AG10803 (cell line): ENCODE results near the gene FGD5.

ENCODE experiments used
- DNase-seq: peaks from one replicate; pipeline ENCODE4 v3.0.0; 2010; ENCODE audit warnings: low read depth
- H3K4me3 ChIP-seq: 2 replicates; pipeline ENCODE4 v1.5.1; 2011; ENCODE audit warnings: mild to moderate bottlenecking, low read length, control low read depth
- CTCF ChIP-seq: conservative IDR thresholded peaks from 2 replicates; pipeline ENCODE4 v1.5.1; 2011; ENCODE audit warnings: mild to moderate bottlenecking, low read length, control low read depth, inconsistent platforms

The FGD5 gene

DNA sequence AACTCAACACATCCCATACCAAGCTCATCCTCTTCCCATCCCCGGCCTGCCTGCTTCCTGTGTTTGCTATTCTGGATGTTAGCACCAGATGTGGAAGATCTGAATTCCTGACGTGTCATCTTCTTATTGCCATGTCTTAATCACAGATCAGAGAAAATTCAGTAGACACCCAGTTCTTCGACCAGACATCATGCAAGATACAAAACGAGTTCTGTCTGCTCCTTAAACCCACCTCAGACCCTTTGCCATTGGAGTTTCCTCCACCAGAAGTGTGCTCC lies 52.0 kb downstream of the FGD5 start:
- no peak for DNase-seq
- no peak overlapping the region for H3K4me3 ChIP-seq
- no peak for TF ChIP-seq CTCF

DNA sequence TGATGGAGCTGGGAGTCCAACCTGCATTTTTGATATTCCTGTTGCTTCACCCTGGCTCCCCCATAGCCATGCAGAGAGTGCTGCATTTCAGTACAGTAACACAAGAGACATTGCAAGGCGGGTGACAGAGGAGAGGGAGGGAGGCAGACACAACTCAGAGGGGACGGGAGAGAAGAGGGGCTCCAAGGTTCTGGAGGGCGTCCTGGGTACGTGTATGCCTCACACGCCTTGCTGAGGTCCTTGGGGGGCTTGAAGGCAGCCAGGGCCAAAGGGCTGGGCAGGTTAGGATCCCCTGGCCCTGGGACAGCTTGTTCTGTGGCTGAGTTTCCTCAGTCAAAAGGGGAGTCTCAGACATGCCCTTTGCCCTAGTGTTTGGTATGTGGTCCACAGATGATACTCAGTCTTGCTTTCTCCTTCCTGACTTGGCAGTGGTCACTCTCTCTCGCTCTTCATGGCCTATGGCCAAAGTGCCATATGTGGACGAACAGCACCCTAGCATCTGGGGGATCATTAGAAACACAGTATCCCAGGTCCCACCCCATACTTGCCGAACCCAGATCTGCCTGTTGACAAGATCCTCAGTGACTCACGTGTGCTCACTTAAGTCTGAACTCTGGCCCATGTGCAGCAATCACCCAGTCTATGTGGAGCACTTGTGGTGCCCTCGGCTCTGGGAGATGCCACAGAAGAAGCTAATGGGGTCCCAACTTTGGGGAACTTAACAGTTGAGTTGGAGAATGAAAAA lies 52.9 kb downstream of the FGD5 start:
- no peak overlapping the region for H3K4me3 ChIP-seq
- DNase-seq, result peak; percentile 7
- TF ChIP-seq CTCF, result no peak

GRCh38 chr3:14872706-14873105 lies 53.9 kb downstream of the FGD5 start:
- TF ChIP-seq CTCF, result no peak
- DNase-seq, result no peak
- H3K4me3 ChIP-seq, result no peak overlapping the region

DNA sequence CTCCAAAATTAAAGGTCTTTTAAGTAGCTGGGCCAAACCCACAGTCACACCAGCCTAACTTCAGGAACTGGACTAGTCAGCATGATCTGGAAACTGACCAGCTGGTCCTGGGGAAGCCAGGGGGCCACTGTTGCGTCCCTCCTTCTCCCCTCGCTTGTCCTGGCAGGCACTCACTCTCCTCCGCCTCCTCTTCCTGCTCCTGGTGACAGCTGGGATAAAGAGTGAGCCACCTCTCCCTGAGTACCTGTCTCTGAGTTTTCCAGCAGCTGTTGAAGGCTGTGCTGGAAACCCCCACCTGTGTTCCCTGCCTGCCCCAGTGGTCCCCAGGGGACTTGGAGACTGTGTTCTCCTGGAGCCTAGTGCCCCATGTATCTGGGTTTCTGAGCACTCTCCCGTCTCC lies 56.0 kb downstream of the FGD5 start:
- no peak overlapping the region for H3K4me3 ChIP-seq
- TF ChIP-seq CTCF, result no peak
- DNase-seq, result no peak

DNA sequence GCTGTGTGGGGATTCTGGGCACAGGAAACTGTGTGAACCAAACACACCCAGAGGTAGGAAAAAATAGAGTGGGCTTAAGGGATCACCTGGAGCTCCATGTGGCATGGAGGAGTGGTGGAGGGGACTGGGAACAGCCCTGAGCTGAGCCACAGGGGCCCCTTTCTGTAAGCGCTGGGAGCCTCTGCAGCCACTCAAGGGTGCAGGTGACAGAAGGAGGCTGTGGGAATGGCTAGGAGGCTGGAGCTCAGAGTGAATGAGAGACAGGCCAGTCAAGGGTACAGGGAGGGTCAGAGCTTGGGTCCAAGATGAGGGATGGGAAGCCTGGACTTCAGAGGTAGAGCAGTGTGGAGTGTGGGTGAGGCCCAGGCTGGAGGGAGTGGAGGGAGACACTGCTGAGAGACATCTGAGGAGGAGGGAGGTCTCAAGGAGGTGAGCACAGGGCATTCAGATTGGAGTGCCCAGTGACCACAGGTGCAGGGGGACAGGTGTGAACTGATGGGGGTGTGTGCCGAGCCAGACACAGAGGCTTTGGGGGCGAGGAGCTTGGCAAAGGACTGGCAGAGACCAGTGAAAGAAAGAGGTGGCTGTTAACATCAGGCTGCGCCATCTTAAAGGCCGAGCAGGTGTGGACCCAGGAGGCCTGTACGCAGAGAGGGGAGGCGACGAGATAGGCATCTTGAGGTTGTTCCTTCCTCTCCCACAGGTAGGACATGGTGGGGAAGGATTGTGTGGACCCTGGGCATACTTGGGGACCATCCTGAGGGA lies 56.8 kb downstream of the FGD5 start:
- H3K4me3 ChIP-seq, result no peak overlapping the region
- no peak for DNase-seq
- no peak for TF ChIP-seq CTCF

DNA sequence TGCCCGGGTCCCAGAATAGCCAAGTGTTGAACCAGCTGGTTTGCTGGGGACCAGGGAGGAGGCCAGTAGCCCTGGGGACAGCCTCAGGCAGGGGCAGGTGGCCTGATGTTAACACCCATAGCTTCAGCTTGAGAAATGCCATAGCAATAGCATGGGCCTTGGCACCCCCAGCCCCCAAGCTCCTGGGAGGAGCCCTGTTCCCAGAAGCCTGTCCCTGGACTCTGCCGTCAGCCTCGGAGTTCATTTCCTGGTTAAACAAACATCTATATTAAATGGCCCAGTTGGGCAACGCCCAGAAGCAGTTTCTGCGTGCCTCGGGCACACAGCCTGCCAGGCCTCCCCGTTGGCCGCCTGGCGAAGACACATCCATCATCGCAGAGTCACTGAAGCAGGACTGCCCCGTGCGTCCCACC lies 58.2 kb downstream of the FGD5 start:
- DNase-seq, result peak; percentile 42
- TF ChIP-seq CTCF, result no peak
- no peak overlapping the region for H3K4me3 ChIP-seq

DNA sequence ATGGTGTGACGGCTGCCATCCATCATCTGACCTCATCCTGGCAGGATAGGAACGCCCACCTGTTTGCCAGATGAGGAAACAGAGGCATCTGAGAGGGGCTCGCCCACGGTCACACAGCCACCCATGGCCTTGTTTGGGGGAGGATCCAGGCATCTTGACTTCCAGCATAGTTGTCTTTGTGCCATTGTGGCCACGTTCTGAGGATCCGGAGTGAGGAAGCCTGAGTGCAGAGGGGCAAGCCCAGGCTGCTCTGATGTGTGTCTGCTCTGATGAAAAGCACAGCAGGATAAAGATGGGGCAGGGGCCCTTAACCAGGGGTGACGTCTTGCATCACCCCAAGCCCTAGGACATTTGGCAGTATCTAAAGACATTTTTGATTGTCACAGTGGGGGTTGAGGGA lies 58.7 kb downstream of the FGD5 start:
- no peak for TF ChIP-seq CTCF
- H3K4me3 ChIP-seq, result no peak overlapping the region
- DNase-seq, result peak; percentile 12
